Measurements from ENCODE around the gene INSRR.

- TF ChIP-seq POLR2A (IDR thresholded peaks at IDR 0.05; ENCODE audit: extremely low read depth, insufficient read length) (no peak), CTCF (IDR thresholded peaks at IDR 0.05; ENCODE audit: low read depth, low read length) (no peak), MAX (IDR thresholded peaks at IDR 0.05; ENCODE audit: low read depth, low read length) (no peak), MYC (IDR thresholded peaks at IDR 0.05; ENCODE audit: low read depth, low read length) (no peak)
Measured at GRCh38 chr1:156815961-156816422, 42.9 kb downstream of the INSRR start.
